Panc1 (cell line): ENCODE results near the gene TBC1D32. TPM values are rescaled to one million over a fixed set of nuclear protein-coding genes. Genes with fewer than 3 reads are reported as not detected.

Experiments used
- ATAC-seq: fragments of 200-7000 bp; cut with Tn5 transposase; 2 replicates; pipeline ENCODE4 v1.9.1; 2020; ENCODE audit warnings: mild to moderate bottlenecking, moderate library complexity
- BruUV-seq: library from RNA; stranded (reverse); fragments of 400-500 nt; replicated peaks from 2 replicates; lab custom pipeline; 2021; lab: Mats Ljungman, UMichigan
- CTCF ChIA-PET: fragments of 300-600 bp; sonication (Branson Sonifier 250); formaldehyde crosslinking; loops from one replicate; lab custom pipeline; 2022; ENCODE audit warnings: antibody characterized with exemption; lab: Charles Lee
- POLR2A ChIA-PET: fragments of 300-600 bp; sonication (Branson Sonifier 250); formaldehyde crosslinking; loops from one replicate; lab custom pipeline; 2022; ENCODE audit warnings: antibody characterized with exemption; lab: Charles Lee
- DNase-seq: peaks from one replicate; pipeline ENCODE4 v3.0.0-alpha.2; 2010; ENCODE audit warnings: low read depth, low spot score
- H3K27ac ChIP-seq: 2 replicates; pipeline ENCODE4 v1.5.1; 2011; ENCODE audit warnings: mild to moderate bottlenecking, low read length, inconsistent platforms
- H3K27me3 ChIP-seq: fragments of 200-500 bp; sonication (Bioruptor generic); 2 replicates; pipeline ENCODE4 v1.6.0; 2014; ENCODE audit warnings: low read length, inconsistent platforms; ENCODE audit not compliant: control insufficient read depth, insufficient read depth
- H3K36me3 ChIP-seq: fragments of 200-500 bp; sonication (Bioruptor generic); 2 replicates; pipeline ENCODE4 v1.5.1; 2014; ENCODE audit warnings: inconsistent platforms, mild to moderate bottlenecking, low read length, moderate library complexity; ENCODE audit not compliant: control insufficient read depth, insufficient read depth
- H3K4me1 ChIP-seq: 2 replicates; pipeline ENCODE4 v1.5.1; 2011; ENCODE audit warnings: inconsistent platforms, mild to moderate bottlenecking, low read length, moderate library complexity; ENCODE audit not compliant: control insufficient read depth, insufficient read depth
- H3K4me3 ChIP-seq, 2 experiments: 2 replicates each; pipeline ENCODE4 v1.5.1; 2011 to 2012; ENCODE audit warnings: low read depth in 2 of 2, low read length in 2 of 2, mild to moderate bottlenecking in 2 of 2, inconsistent platforms in 1 of 2, moderate library complexity in 1 of 2
- H3K9me3 ChIP-seq: fragments of 200-500 bp; sonication (Bioruptor generic); 2 replicates; pipeline ENCODE4 v1.5.1; 2014; ENCODE audit warnings: low read depth, mild to moderate bottlenecking, inconsistent platforms, low read length, moderate library complexity; ENCODE audit not compliant: control insufficient read depth, insufficient read depth
- CTCF ChIP-seq: fragments of 450-650 bp; IDR thresholded peaks from 2 replicates; pipeline ENCODE4 v1.5.1; 2017; ENCODE audit warnings: mild to moderate bottlenecking
- POLR2AphosphoS5 ChIP-seq: IDR thresholded peaks from 2 replicates; pipeline ENCODE4 v1.6.1; 2012; ENCODE audit warnings: mild to moderate bottlenecking, low read depth, low read length, moderate library complexity
- REST ChIP-seq, 2 experiments: IDR thresholded peaks; 2 replicates each; pipeline ENCODE4 v1.6.1; 2011 to 2012; ENCODE audit warnings: low read depth in 2 of 2, control low read depth in 1 of 2, low read length in 1 of 2, mild to moderate bottlenecking in 1 of 2, moderate library complexity in 1 of 2; ENCODE audit not compliant: insufficient read depth in 1 of 2
- SIN3A ChIP-seq: IDR thresholded peaks from 2 replicates; pipeline ENCODE4 v1.6.1; 2012; ENCODE audit warnings: low read depth, mild to moderate bottlenecking, low read length, moderate library complexity, borderline replicate concordance; ENCODE audit not compliant: insufficient read depth
- TCF7L2 ChIP-seq: IDR thresholded peaks from 2 replicates; pipeline ENCODE4 v1.6.1; 2011; ENCODE audit warnings: mild to moderate bottlenecking, low read depth, low read length, inconsistent platforms
- in situ Hi-C: cut with HindIII; loops from 2 replicates; pipeline ENCODE4 v1.10.0; 2016; ENCODE audit warnings: low sequenced_read_pairs, low pct_unique_long_range_greater_than_20kb
- intact Hi-C: fragments of 100-400 bp; cut with micrococcal nuclease; formaldehyde crosslinking; loops from one replicate; pipeline ENCODE4 v1.10.0; 2022; ENCODE audit not compliant: unreplicated experiment
- total RNA-seq: library from RNA; stranded (reverse); gene quantifications from one replicate; pipeline ENCODE4 v1.2.1, GENCODE V29; 2021; ENCODE audit not compliant: unreplicated experiment

TBC1D32 gene
- total RNA-seq, 1 experiment from 2014 or later, result 15.8 TPM

GRCh38 chr6:121310495-121310894 lies 23.8 kb downstream of the TBC1D32 start:
- CTCF ChIA-PET, result no interaction called here
- no peak for ATAC-seq
- H3K27ac ChIP-seq, result no peak overlapping the region

GRCh38 chr6:121309768-121310469 lies 24.4 kb downstream of the TBC1D32 start:
- no peaks in the 10 kb centered on the region for H3K27me3 ChIP-seq
- H3K4me1 ChIP-seq, result no peaks in the 10 kb centered on the region
- POLR2A ChIA-PET, result no interaction called here
- in situ Hi-C loops (no loop called here), intact Hi-C loops (no loop called here)
- no peak overlapping the region for H3K4me3 ChIP-seq
- BruUV-seq, result no TSS peak
- no peak for DNase-seq
- TF ChIP-seq TCF7L2 (no peak), REST (IDR thresholded peaks at IDR 0.05; ENCODE audit: insufficient read depth in 1 of 2, low read depth in 2 of 2, low read length in 1 of 2) (no peak), SIN3A (no peak), CTCF (no peak), POLR2AphosphoS5 (no peak)
- no peaks in the 10 kb centered on the region for H3K9me3 ChIP-seq
- no peak for ATAC-seq
- no peaks in the 10 kb centered on the region for H3K36me3 ChIP-seq
- H3K27ac ChIP-seq, result no peak overlapping the region
- CTCF ChIA-PET, result no interaction called here

More at GRCh38 chr6:121310495-121310894, 23.8 kb downstream of the TBC1D32 start:
- POLR2A ChIA-PET, result no interaction called here
- Histone ChIP-seq H3K9me3 (no peaks in the 10 kb centered on the region), H3K36me3 (no peaks in the 10 kb centered on the region), H3K4me3 (no peak overlapping the region), H3K27me3 (no peaks in the 10 kb centered on the region), H3K4me1 (no peaks in the 10 kb centered on the region)
- no peak for TF ChIP-seq POLR2AphosphoS5
- no peak for TF ChIP-seq CTCF
- no peak for TF ChIP-seq SIN3A
- no peak for TF ChIP-seq TCF7L2
- no peak for TF ChIP-seq REST (IDR thresholded peaks at IDR 0.05; ENCODE audit: insufficient read depth in 1 of 2, low read depth in 2 of 2, low read length in 1 of 2)
- in situ Hi-C loops, result no loop called here
- intact Hi-C loops, result no loop called here
- no TSS peak for BruUV-seq
- no peak for DNase-seq
